Measurements from ENCODE around the gene ERICH6B.

ERICH6B gene

DNA sequence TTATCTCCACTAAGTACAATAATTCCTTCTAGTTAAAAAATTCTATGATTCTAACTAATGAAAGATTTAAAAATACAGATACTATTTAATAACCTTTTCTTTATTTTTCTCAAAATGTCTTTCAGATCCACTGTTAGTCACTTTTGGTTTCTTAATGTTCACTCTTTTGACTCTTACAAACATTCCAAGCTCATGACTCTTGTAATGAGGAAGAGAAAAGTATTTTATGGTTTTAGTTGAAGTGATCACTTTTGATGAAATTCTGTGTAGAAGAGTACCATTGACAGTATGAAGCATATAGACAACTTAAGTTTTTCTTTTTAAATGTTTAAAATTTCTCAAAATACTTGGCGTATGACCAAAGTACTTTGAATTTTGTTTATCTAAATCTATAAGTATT, 123.0 kb downstream of the ERICH6B start:
- TF ChIP-seq, protein P1, sequence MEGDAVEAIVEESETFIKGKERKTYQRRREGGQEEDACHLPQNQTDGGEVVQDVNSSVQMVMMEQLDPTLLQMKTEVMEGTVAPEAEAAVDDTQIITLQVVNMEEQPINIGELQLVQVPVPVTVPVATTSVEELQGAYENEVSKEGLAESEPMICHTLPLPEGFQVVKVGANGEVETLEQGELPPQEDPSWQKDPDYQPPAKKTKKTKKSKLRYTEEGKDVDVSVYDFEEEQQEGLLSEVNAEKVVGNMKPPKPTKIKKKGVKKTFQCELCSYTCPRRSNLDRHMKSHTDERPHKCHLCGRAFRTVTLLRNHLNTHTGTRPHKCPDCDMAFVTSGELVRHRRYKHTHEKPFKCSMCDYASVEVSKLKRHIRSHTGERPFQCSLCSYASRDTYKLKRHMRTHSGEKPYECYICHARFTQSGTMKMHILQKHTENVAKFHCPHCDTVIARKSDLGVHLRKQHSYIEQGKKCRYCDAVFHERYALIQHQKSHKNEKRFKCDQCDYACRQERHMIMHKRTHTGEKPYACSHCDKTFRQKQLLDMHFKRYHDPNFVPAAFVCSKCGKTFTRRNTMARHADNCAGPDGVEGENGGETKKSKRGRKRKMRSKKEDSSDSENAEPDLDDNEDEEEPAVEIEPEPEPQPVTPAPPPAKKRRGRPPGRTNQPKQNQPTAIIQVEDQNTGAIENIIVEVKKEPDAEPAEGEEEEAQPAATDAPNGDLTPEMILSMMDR (IDR thresholded peaks at IDR 0.05; ENCODE audit: low read depth, low read length): no peak
- no peaks in the 10 kb centered on the region for H3K27me3 ChIP-seq (ENCODE audit: insufficient read depth, low read depth, severe bottlenecking)
- peaks cover 28% of the 10 kb centered on the region for H3K36me3 ChIP-seq
- no peak for DNase-seq
- H3K9me3 ChIP-seq (ENCODE audit: severe bottlenecking): no peaks in the 10 kb centered on the region
- H3K27ac ChIP-seq: no peak overlapping the region
- H3K4me3 ChIP-seq (ENCODE audit: low read depth, low read length): no peak overlapping the region
